K562 (cell line): ENCODE results near the gene BSCL2. TPM values are rescaled to one million over a fixed set of nuclear protein-coding genes. Genes with fewer than 3 reads are reported as not detected.

Experiments used
- ELF4 ChIP-seq: fragments of 450-650 bp; formaldehyde crosslinking; IDR thresholded peaks from 2 replicates; pipeline ENCODE4 v1.4.0; 2022; ENCODE audit warnings: missing genetic modification characterization
- HES1 ChIP-seq: fragments of 450-650 bp; IDR thresholded peaks from 2 replicates; pipeline ENCODE4 v1.6.1; 2016; ENCODE audit warnings: low read depth, mild to moderate bottlenecking, moderate library complexity
- MECOM ChIP-seq: fragments of 250-450 bp; sonication (Bioruptor Pico); IDR thresholded peaks from 2 replicates; pipeline ENCODE4 v1.8.0; 2022; ENCODE audit warnings: inconsistent platforms
- NBN ChIP-seq: fragments of 450-650 bp; IDR thresholded peaks from 2 replicates; pipeline ENCODE4 v1.6.1; 2016; ENCODE audit warnings: low read depth, mild to moderate bottlenecking
- PHTF2 ChIP-seq: fragments of 250-450 bp; sonication (Bioruptor Pico); IDR thresholded peaks from 2 replicates; pipeline ENCODE4 v1.5.0; 2021; ENCODE audit warnings: mild to moderate bottlenecking
- RBM25 ChIP-seq: fragments of 200-400 bp; formaldehyde crosslinking; IDR thresholded peaks from 2 replicates; pipeline ENCODE4 v1.6.1; 2018; ENCODE audit warnings: low read length, low read depth, moderate library complexity; ENCODE audit not compliant: severe bottlenecking
- SIN3B ChIP-seq: fragments of 450-650 bp; IDR thresholded peaks from 2 replicates; pipeline ENCODE4 v1.6.1; 2017; ENCODE audit warnings: low read depth, mild to moderate bottlenecking, moderate library complexity
- SPI1 ChIP-seq: IDR thresholded peaks from 2 replicates; pipeline ENCODE4 v1.6.1; 2011; ENCODE audit warnings: low read depth, low read length, control low read depth, borderline replicate concordance
- TAF7 ChIP-seq: fragments of 450-650 bp; IDR thresholded peaks from 2 replicates; pipeline ENCODE4 v1.6.1; 2016; ENCODE audit warnings: missing genetic modification characterization, missing compliant biosample characterization
- THAP12 ChIP-seq: fragments of 250-450 bp; sonication (Bioruptor Pico); IDR thresholded peaks from 2 replicates; pipeline ENCODE4 v1.9.0; 2021; ENCODE audit warnings: mild to moderate bottlenecking, inconsistent platforms
- XRCC3 ChIP-seq: fragments of 450-650 bp; IDR thresholded peaks from 2 replicates; pipeline ENCODE4 v1.6.1; 2017; ENCODE audit warnings: mild to moderate bottlenecking, moderate library complexity
- ZBTB12 ChIP-seq: fragments of 250-450 bp; sonication (Bioruptor Pico); IDR thresholded peaks from 2 replicates; pipeline ENCODE4 v1.4.0; 2020
- ZBTB5 ChIP-seq: fragments of 450-650 bp; IDR thresholded peaks from 2 replicates; pipeline ENCODE4 v1.6.1; 2017; ENCODE audit warnings: antibody characterized with exemption
- ZBTB7A ChIP-seq: IDR thresholded peaks from 2 replicates; pipeline ENCODE4 v1.6.1; 2011; ENCODE audit warnings: low read depth, mild to moderate bottlenecking, low read length, moderate library complexity, borderline replicate concordance; ENCODE audit not compliant: control insufficient read depth
- ZNF3 ChIP-seq: fragments of 250-450 bp; sonication (Bioruptor Pico); IDR thresholded peaks from 2 replicates; pipeline ENCODE4 v1.5.0; 2021; ENCODE audit warnings: mild to moderate bottlenecking, moderate library complexity
- ZNF586 ChIP-seq: fragments of 450-650 bp; formaldehyde crosslinking; conservative IDR thresholded peaks from 2 replicates; pipeline ENCODE4 v1.4.0; 2020; ENCODE audit warnings: mild to moderate bottlenecking, moderate library complexity
- polyA plus RNA-seq, 8 experiments: library from polyadenylated mRNA; depleted of rRNA in 4 of 8; stranded (reverse) in 5 of 8; unstranded in 3 of 8; fragments of >200 nt; fragmentation: Nextera tagmentation in 2 of 8; fragmentation: Illumina TruSeq in 1 of 8; extraction: Ambion mirVana in 2 of 8; extraction: Trizol in 1 of 8; gene quantifications; 2 replicates each; pipeline versions ENCODE4 v1.2.1 to v1.2.3, GENCODE V29; 2011 to 2014; ENCODE audit warnings: inconsistent platforms in 1 of 8, missing spikeins in 1 of 8
- total RNA-seq, 7 experiments: library from RNA; depleted of rRNA in 6 of 7; stranded (reverse); fragments of >200 nt in 6 of 7; fragmentation: Illumina TruSeq in 2 of 7; extraction: Trizol in 2 of 7; gene quantifications; 2 replicates each; pipeline versions ENCODE4 v1.2.1 to v1.2.3, GENCODE V29; 2011 to 2021; ENCODE audit warnings: low replicate concordance in 1 of 7
- TF ChIP-seq, protein P1 (sequence below): fragments of 250-450 bp; sonication (Bioruptor Pico); IDR thresholded peaks from 2 replicates; pipeline ENCODE4 v1.4.0; 2020; ENCODE audit warnings: mild to moderate bottlenecking, moderate library complexity
- TF ChIP-seq, protein P2 (sequence below): fragments of 450-650 bp; formaldehyde crosslinking; IDR thresholded peaks from 2 replicates; pipeline ENCODE4 v1.4.0; 2022; ENCODE audit warnings: mild to moderate bottlenecking, moderate library complexity
- TF ChIP-seq, protein P3 (sequence below): fragments of 450-650 bp; IDR thresholded peaks from 2 replicates; pipeline ENCODE4 v1.6.1; 2016

BSCL2 gene
- total and polyA plus RNA-seq, 9 of the 15 experiments (the other 6 are each of a cell fraction or from before 2014, with no cell fraction given) = 18.9 to 51.7 (median 35.2) TPM

DNA sequence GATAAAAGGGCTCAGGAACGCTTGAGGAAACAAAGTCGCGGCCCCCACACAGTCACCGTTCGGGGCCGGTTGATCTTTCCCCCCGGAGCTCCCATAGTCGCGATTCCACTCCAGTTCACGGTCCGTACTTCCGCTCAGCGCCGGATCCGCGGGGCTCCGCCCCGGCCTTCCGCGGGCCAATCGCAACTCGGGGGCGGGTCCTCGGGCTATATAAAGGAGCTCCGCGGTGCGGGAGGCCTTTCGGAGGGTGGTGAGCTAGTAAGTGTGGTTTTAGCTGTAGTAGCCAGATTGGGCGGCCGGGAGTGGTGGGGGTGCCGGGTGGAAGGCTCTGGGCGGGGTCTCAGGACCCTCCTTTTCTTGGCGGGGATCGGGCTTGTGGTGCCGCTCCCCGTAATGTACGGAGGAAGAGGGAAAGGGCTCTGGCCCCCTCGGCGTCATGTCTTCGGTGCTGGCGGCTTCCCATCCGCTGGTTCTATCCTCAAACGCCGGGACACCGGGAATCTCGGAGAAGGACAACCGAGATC, 42.1 kb downstream of the BSCL2 start, which contains the start of the genes C11orf98 and CSKMT (continued):
- TF ChIP-seq, protein P1, sequence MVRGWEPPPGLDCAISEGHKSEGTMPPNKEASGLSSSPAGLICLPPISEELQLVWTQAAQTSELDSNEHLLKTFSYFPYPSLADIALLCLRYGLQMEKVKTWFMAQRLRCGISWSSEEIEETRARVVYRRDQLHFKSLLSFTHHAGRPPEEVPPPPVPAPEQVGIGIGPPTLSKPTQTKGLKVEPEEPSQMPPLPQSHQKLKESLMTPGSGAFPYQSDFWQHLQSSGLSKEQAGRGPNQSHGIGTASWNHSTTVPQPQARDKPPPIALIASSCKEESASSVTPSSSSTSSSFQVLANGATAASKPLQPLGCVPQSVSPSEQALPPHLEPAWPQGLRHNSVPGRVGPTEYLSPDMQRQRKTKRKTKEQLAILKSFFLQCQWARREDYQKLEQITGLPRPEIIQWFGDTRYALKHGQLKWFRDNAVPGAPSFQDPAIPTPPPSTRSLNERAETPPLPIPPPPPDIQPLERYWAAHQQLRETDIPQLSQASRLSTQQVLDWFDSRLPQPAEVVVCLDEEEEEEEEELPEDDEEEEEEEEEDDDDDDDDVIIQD (CRISPR knock-in tag) = no peak
- TF ChIP-seq ZBTB7A (peak; percentile 99), ZBTB5 (no peak), ZNF3 (CRISPR knock-in tag) (peak; percentile 73), MECOM (CRISPR knock-in tag) (no peak), NBN (peak; percentile 62; the same call in 1 of the 2 replicates), PHTF2 (CRISPR knock-in tag) (peak; percentile 86; the same call in 1 of the 2 replicates), SIN3B (0 out of 2 replicates have a peak, but pooled peaks have one; percentile 5), SPI1 (peak; percentile 77; the same call in 1 of the 2 replicates), TAF7 (tag) (peak; percentile 76), RBM25 (peak; percentile 58), HES1 (no peak), XRCC3 (no peak), ZNF586 (CRISPR knock-in tag) (0 out of 2 replicates have a peak, but pooled peaks have one; percentile 54), THAP12 (CRISPR knock-in tag) (peak; percentile 97), ELF4 (CRISPR knock-in tag) (peak; percentile 53), ZBTB12 (CRISPR knock-in tag) (no peak)
- TF ChIP-seq, protein P2, sequence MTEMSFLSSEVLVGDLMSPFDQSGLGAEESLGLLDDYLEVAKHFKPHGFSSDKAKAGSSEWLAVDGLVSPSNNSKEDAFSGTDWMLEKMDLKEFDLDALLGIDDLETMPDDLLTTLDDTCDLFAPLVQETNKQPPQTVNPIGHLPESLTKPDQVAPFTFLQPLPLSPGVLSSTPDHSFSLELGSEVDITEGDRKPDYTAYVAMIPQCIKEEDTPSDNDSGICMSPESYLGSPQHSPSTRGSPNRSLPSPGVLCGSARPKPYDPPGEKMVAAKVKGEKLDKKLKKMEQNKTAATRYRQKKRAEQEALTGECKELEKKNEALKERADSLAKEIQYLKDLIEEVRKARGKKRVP = peak; percentile 84
- TF ChIP-seq, protein P3, sequence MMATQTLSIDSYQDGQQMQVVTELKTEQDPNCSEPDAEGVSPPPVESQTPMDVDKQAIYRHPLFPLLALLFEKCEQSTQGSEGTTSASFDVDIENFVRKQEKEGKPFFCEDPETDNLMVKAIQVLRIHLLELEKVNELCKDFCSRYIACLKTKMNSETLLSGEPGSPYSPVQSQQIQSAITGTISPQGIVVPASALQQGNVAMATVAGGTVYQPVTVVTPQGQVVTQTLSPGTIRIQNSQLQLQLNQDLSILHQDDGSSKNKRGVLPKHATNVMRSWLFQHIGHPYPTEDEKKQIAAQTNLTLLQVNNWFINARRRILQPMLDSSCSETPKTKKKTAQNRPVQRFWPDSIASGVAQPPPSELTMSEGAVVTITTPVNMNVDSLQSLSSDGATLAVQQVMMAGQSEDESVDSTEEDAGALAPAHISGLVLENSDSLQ = no peak
